Esophagus muscularis mucosa (tissue), 4 donors: Measurements from ENCODE around the gene CNTD1.

Source experiments
- CTCF ChIP-seq, 3 experiments: fragments of 200-600 bp in 2 of 3; fragments of 450-650 bp in 1 of 3; sonication (generic) in 2 of 3; IDR thresholded peaks; one replicate each; pipeline ENCODE4 v1.5.1; 2017 to 2019; ENCODE audit warnings: antibody characterized with exemption in 3 of 3, mild to moderate bottlenecking in 2 of 3, moderate library complexity in 1 of 3
- EP300 ChIP-seq: sonication (generic); formaldehyde crosslinking; IDR thresholded peaks from one replicate; pipeline ENCODE4 v1.6.1; 2017; ENCODE audit warnings: antibody characterized with exemption
- POLR2A ChIP-seq: fragments of 450-650 bp; IDR thresholded peaks from one replicate; pipeline ENCODE4 v1.6.1; 2017; ENCODE audit warnings: antibody characterized with exemption, moderate library complexity, mild to moderate bottlenecking, low read depth
- POLR2AphosphoS5 ChIP-seq, 2 donors: sonication (generic); formaldehyde crosslinking; IDR thresholded peaks; one replicate each; pipeline ENCODE4 v1.6.1; 2017; ENCODE audit warnings: antibody characterized with exemption in 2 of 2

GRCh38 chr17:42849451-42850181 lies 51.0 kb downstream of the CNTD1 start:
- TF ChIP-seq CTCF (IDR thresholded peaks at IDR 0.05) (no peak), EP300 (no peak), POLR2A (no peak), POLR2AphosphoS5 (IDR thresholded peaks at IDR 0.05) (peak in 1 of 2 donors; percentile 13)
